ENCODE data around the gene AKAP13. TPM values are rescaled to one million over a fixed set of nuclear protein-coding genes. Genes with fewer than 3 reads are reported as not detected.

The AKAP13 gene
- total RNA-seq, 2 experiments from 2014 or later = 85.1 to 104 TPM

DNA sequence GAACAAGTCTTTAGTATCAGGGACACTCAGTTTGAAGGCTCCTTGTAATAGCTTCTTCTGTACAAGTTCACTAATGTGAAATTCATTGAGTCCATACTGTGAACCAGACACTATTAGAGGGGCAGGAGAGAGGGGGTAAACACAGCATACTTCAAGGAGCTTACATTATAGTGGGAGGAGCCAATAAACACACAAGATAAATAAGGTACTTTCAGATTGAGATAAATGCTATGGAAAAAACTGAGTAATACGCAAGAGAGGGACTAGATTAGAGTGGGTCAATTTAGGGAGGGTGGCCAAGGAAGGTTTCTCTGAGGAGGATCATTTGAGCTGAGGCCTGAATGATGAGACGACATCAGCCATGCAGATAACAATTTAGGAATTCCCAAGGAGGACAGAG lies 3.1 kb upstream of the AKAP13 start:
- DNase-seq (no peak), ATAC-seq (no peak)
- no peaks in the 10 kb centered on the region for H3K9me3 Mint-ChIP-seq (ENCODE audit: low read depth)
- CTCF ChIA-PET = interaction anchor here (0.7 to 1.4 kb wide), 4 partner anchors 35 to 86 kb away, joined by 3 to 5 read pairs (median 4); no protein-coding TSS in a partner anchor
- intact Hi-C loops (cut with DNase I, micrococcal nuclease) = loop anchor here in 1 of 2 experiments (5.0 kb wide), 1 partner anchor 65 kb away; no protein-coding TSS in a partner anchor
- POLR2A ChIA-PET = interaction anchor here (0.6 kb wide), 1 partner anchor 32 kb away, joined by 4 read pairs; no protein-coding TSS in a partner anchor
- H3K4me3 Mint-ChIP-seq = no peak overlapping the region
- H3K27ac Mint-ChIP-seq = peak overlapping the region; percentile 21
- peaks cover 25% of the 10 kb centered on the region for H3K4me1 Mint-ChIP-seq
- H3K27me3 Mint-ChIP-seq = no peaks in the 10 kb centered on the region
- no peaks in the 10 kb centered on the region for H3K36me3 Mint-ChIP-seq (ENCODE audit: low read depth)

DNA sequence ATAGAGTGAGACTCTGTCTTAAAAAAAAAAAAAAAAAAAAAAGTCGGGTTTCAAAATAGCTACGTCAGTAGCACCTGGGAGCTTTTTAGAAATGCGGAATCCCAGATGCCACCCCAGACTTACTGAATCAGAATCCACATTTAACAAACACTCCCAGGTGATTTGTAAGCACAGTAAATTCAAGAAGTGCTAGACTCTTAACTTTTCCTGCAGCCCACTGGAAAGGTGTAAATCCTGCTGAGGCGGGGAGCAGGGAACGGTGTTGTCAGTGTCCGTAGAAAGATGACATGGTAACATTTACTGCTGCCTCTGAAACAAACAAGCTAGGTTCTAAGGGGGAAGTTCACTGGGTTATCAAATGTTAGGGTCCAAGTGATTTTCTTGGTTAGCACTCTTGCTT lies 2.4 kb upstream of the AKAP13 start:
- POLR2A ChIA-PET = interaction anchor here (2.7 kb wide), 1 partner anchor 27 kb away, joined by 9 read pairs; no protein-coding TSS in a partner anchor
- H3K27me3 Mint-ChIP-seq = no peaks in the 10 kb centered on the region
- H3K36me3 Mint-ChIP-seq (ENCODE audit: low read depth) = no peaks in the 10 kb centered on the region
- ATAC-seq (no peak), DNase-seq (no peak)
- CTCF ChIA-PET = interaction anchor here (0.6 to 1.4 kb wide), 3 partner anchors 36 to 101 kb away, joined by 3 to 5 read pairs (median 4); no protein-coding TSS in a partner anchor
- H3K9me3 Mint-ChIP-seq (ENCODE audit: low read depth) = no peaks in the 10 kb centered on the region
- intact Hi-C loops (cut with DNase I, micrococcal nuclease) = loop anchor here in 1 of 2 experiments (5.0 kb wide), 1 partner anchor 64 kb away; no protein-coding TSS in a partner anchor
- peaks cover 32% of the 10 kb centered on the region for H3K4me1 Mint-ChIP-seq
- no peak overlapping the region for H3K27ac Mint-ChIP-seq
- no peak overlapping the region for H3K4me3 Mint-ChIP-seq

GRCh38 chr15:85379403-85380131 lies 836 bp upstream of the AKAP13 start:
- H3K4me3 Mint-ChIP-seq = peak overlapping the region; percentile 72
- ATAC-seq = no peak
- H3K27ac Mint-ChIP-seq = peak overlapping the region; percentile 92
- H3K4me1 Mint-ChIP-seq = peaks cover 45% of the 10 kb centered on the region
- POLR2A ChIA-PET = interaction anchor here (0.7 to 2.7 kb wide), 5 partner anchors 21 to 49 kb away, joined by 3 to 9 read pairs (median 6); no protein-coding TSS in a partner anchor
- no peaks in the 10 kb centered on the region for H3K9me3 Mint-ChIP-seq (ENCODE audit: low read depth)
- intact Hi-C loops (cut with DNase I, micrococcal nuclease) = loop anchor here (1.0 to 10.0 kb wide), 5 partner anchors 34 to 415 kb away; partner anchors contain the start of genes KLHL25 (in 1 of the 2) and PDE8A (in 1 of the 2)
- no peaks in the 10 kb centered on the region for H3K27me3 Mint-ChIP-seq
- H3K36me3 Mint-ChIP-seq (ENCODE audit: low read depth) = no peaks in the 10 kb centered on the region
- peak; percentile 62 for DNase-seq
- CTCF ChIA-PET = interaction anchor here (0.6 to 1.4 kb wide), 7 partner anchors 9 to 120 kb away, joined by 3 to 7 read pairs (median 3); no protein-coding TSS in a partner anchor

GRCh38 chr15:85380812-85381642 lies 624 bp downstream of the AKAP13 start:
- Mint-ChIP-seq H3K4me1 (peaks cover 56% of the 10 kb centered on the region), H3K9me3 (ENCODE audit: low read depth) (no peaks in the 10 kb centered on the region), H3K36me3 (ENCODE audit: low read depth) (peaks cover 2% of the 10 kb centered on the region), H3K27me3 (no peaks in the 10 kb centered on the region), H3K27ac (peak overlapping the region; percentile 89), H3K4me3 (peak overlapping the region; percentile 72)
- CTCF ChIA-PET = interaction anchor here (0.7 to 2.6 kb wide), 8 partner anchors 8 to 416 kb away, joined by 3 to 15 read pairs (median 3); no protein-coding TSS in a partner anchor
- intact Hi-C loops (cut with DNase I, micrococcal nuclease) = loop anchor here (1.0 to 10.0 kb wide), 6 partner anchors 19 to 414 kb away; partner anchors contain the start of genes KLHL25 (in 1 of the 2) and PDE8A (in 1 of the 2)
- DNase-seq (peak; percentile 66), ATAC-seq (peak; percentile 19)
- POLR2A ChIA-PET = interaction anchor here (0.9 to 2.7 kb wide), 4 partner anchors 24 to 50 kb away, joined by 4 to 9 read pairs (median 5); no protein-coding TSS in a partner anchor

DNA sequence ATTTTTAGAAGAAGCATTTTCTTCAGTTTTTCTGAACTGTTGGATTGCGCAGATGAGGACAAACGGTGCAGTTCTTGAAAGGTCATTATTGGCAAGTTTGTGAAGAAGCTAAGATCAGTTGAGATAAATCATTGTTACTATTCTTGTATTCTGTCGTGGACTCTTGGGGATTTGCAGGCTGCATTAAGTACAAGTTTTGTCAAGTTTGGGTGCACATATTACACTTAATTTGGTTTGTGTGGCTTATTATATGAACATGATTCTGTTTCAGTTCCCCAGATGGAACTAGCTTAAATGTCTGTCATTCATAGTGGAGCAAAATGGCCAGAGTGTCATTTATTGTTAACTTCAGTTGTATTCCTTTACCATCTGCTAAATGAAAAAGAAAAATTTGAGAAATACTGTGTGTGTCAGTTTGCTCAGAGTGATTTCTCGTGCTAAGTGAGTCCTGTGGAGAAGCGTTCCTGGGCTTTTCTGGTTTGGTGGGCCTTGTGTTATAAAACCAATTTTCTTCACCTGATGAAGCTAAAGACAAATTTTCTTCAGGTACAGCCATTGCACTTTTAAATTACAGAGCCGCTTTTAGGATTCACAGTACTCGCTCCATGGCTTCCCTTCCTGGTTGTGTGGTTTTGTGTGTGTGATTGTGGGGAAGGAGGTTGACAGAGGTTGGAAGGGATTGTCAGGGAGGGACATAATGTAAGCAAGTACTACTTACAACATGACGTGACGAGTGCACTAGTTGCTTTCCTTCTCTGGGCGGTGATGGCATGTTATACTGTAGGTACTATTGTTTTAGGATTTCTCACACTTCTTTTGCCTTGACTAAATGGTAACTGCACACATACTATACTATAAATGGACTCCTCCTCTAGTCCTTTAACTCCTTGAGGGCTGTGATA lies 1.7 kb downstream of the AKAP13 start:
- ATAC-seq = no peak

GRCh38 chr15:85382942-85383341 lies 2.5 kb downstream of the AKAP13 start:
- H3K4me3 Mint-ChIP-seq = peak overlapping the region; percentile 16
- no peak for ATAC-seq
- peak overlapping the region; percentile 23 for H3K27ac Mint-ChIP-seq
- intact Hi-C loops (cut with DNase I, micrococcal nuclease) = loop anchor here (1.0 to 10.0 kb wide), 5 partner anchors 14 to 412 kb away; partner anchors contain the start of genes KLHL25 (in 1 of the 2) and PDE8A (in 1 of the 2)
- no peaks in the 10 kb centered on the region for H3K27me3 Mint-ChIP-seq
- H3K9me3 Mint-ChIP-seq (ENCODE audit: low read depth) = no peaks in the 10 kb centered on the region
- DNase-seq = no peak
- H3K4me1 Mint-ChIP-seq = peaks cover 61% of the 10 kb centered on the region
- ChIA-PET POLR2A (interaction anchor here (0.7 to 1.0 kb wide), 3 partner anchors 14 to 92 kb away, joined by 3 read pairs; no protein-coding TSS in a partner anchor), CTCF (interaction anchor here (0.7 to 2.6 kb wide), 9 partner anchors 14 to 115 kb away, joined by 3 to 15 read pairs (median 5); no protein-coding TSS in a partner anchor)
- peaks cover 4% of the 10 kb centered on the region for H3K36me3 Mint-ChIP-seq (ENCODE audit: low read depth)

More for the DNA sequence above, 1.7 kb downstream of the AKAP13 start:
- ChIA-PET CTCF (interaction anchor here (0.7 to 2.6 kb wide), 4 partner anchors 18 to 23 kb away, joined by 3 to 15 read pairs (median 4); no protein-coding TSS in a partner anchor), POLR2A (interaction anchor here (1.0 to 1.2 kb wide), 2 partner anchors 18 to 23 kb away, joined by 4 read pairs; no protein-coding TSS in a partner anchor)
- peak overlapping the region; percentile 29 for H3K27ac Mint-ChIP-seq
- no peaks in the 10 kb centered on the region for H3K9me3 Mint-ChIP-seq (ENCODE audit: low read depth)
- H3K4me1 Mint-ChIP-seq = peaks cover 57% of the 10 kb centered on the region
- intact Hi-C loops (cut with DNase I, micrococcal nuclease) = loop anchor here (1.0 to 10.0 kb wide), 8 partner anchors 15 to 413 kb away; partner anchors contain the start of genes KLHL25 (in 1 of the 2) and PDE8A (in 1 of the 2)
- peak overlapping the region; percentile 72 for H3K4me3 Mint-ChIP-seq
- no peaks in the 10 kb centered on the region for H3K27me3 Mint-ChIP-seq
- peaks cover 2% of the 10 kb centered on the region for H3K36me3 Mint-ChIP-seq (ENCODE audit: low read depth)
- no peak for DNase-seq

DNA sequence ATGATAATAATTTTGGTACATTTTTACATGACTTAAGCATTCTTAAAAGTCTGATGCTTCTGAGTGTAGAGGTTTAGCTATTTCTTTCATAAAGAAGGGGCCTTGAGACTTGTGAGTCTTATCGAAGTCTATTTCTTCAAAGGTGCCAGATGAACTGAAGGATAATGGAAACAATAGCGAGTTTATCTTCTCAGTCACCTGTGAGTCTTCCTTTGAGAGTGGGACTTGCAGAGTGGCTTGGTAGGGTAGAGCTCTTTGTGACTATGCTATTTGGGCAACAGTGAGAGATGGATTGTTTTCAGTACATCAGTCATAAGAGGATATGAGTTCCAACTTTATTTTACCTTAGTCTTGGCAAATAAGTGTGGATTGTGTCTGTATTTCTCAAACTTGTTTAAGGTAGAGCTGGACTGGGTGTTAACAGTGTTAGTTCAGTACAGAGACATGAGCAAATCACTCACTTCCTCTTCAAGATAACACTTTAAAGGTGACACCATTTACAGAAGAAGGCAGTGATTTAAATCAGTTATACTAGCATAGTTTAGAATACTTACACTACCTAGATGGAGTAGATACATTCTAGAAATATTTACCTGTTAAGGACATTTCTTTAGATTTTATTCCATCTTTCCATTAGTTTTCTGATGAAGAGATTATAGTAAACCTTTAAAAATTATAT lies 3.2 kb downstream of the AKAP13 start:
- Mint-ChIP-seq H3K27ac (peak overlapping the region; percentile 70), H3K9me3 (ENCODE audit: low read depth) (no peaks in the 10 kb centered on the region), H3K4me1 (peaks cover 64% of the 10 kb centered on the region), H3K36me3 (ENCODE audit: low read depth) (peaks cover 4% of the 10 kb centered on the region), H3K27me3 (no peaks in the 10 kb centered on the region), H3K4me3 (peak overlapping the region; percentile 16)
- CTCF ChIA-PET = interaction anchor here (0.7 to 2.6 kb wide), 10 partner anchors 13 to 114 kb away, joined by 3 to 15 read pairs (median 4); no protein-coding TSS in a partner anchor
- intact Hi-C loops (cut with DNase I, micrococcal nuclease) = loop anchor here (1.0 to 10.0 kb wide), 5 partner anchors 13 to 411 kb away; partner anchors contain the start of genes KLHL25 (in 1 of the 2) and PDE8A (in 1 of the 2)
- DNase-seq = no peak
- POLR2A ChIA-PET = interaction anchor here (0.6 to 1.0 kb wide), 4 partner anchors 14 to 92 kb away, joined by 3 read pairs; no protein-coding TSS in a partner anchor
- ATAC-seq = no peak

- intact Hi-C loops (cut with DNase I, micrococcal nuclease) = loop anchor here in 1 of 2 experiments (10.0 kb wide), 2 partner anchors 401 to 409 kb away; partner anchors contain the start of genes KLHL25 and PDE8A
- POLR2A ChIA-PET = no interaction called here
Measured at GRCh38 chr15:85386261-85386660, 5.9 kb downstream of the AKAP13 start.

More at GRCh38 chr15:85386261-85386660, 5.9 kb downstream of the AKAP13 start:
- CTCF ChIA-PET = interaction anchor here (0.6 kb wide), 1 partner anchor 37 kb away, joined by 3 read pairs; no protein-coding TSS in a partner anchor
- Mint-ChIP-seq H3K4me3 (no peak overlapping the region), H3K4me1 (peaks cover 57% of the 10 kb centered on the region), H3K27me3 (no peaks in the 10 kb centered on the region), H3K9me3 (ENCODE audit: low read depth) (no peaks in the 10 kb centered on the region), H3K27ac (no peak overlapping the region), H3K36me3 (ENCODE audit: low read depth) (peaks cover 4% of the 10 kb centered on the region)
- ATAC-seq (no peak), DNase-seq (no peak)

Data from activated CD4-positive, alpha-beta T cell treated with anti-CD3 and anti-CD28 coated beads for 36 hours (primary cell).